ENCODE measurements around the gene PTRH1. TPM values are rescaled to one million over a fixed set of nuclear protein-coding genes. Genes with fewer than 3 reads are reported as not detected.

The PTRH1 gene
- total RNA-seq, 1 experiment from 2014 or later, result 16.9 TPM

GRCh38 chr9:127754099-127755060, 38.9 kb upstream of the PTRH1 start (continued):
- TF ChIP-seq, protein P1, sequence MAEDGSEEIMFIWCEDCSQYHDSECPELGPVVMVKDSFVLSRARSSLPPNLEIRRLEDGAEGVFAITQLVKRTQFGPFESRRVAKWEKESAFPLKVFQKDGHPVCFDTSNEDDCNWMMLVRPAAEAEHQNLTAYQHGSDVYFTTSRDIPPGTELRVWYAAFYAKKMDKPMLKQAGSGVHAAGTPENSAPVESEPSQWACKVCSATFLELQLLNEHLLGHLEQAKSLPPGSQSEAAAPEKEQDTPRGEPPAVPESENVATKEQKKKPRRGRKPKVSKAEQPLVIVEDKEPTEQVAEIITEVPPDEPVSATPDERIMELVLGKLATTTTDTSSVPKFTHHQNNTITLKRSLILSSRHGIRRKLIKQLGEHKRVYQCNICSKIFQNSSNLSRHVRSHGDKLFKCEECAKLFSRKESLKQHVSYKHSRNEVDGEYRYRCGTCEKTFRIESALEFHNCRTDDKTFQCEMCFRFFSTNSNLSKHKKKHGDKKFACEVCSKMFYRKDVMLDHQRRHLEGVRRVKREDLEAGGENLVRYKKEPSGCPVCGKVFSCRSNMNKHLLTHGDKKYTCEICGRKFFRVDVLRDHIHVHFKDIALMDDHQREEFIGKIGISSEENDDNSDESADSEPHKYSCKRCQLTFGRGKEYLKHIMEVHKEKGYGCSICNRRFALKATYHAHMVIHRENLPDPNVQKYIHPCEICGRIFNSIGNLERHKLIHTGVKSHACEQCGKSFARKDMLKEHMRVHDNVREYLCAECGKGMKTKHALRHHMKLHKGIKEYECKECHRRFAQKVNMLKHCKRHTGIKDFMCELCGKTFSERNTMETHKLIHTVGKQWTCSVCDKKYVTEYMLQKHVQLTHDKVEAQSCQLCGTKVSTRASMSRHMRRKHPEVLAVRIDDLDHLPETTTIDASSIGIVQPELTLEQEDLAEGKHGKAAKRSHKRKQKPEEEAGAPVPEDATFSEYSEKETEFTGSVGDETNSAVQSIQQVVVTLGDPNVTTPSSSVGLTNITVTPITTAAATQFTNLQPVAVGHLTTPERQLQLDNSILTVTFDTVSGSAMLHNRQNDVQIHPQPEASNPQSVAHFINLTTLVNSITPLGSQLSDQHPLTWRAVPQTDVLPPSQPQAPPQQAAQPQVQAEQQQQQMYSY (CRISPR knock-in tag; IDR thresholded peaks at IDR 0.05), result no peak
- TF ChIP-seq ZNF425 (CRISPR knock-in tag; conservative IDR thresholded peaks at IDR 0.05) (no peak), ZSCAN18 (CRISPR knock-in tag; IDR thresholded peaks at IDR 0.05) (no peak), TEAD4 (CRISPR knock-in tag; IDR thresholded peaks at IDR 0.05) (no peak), TEAD1 (CRISPR knock-in tag; IDR thresholded peaks at IDR 0.05) (no peak), MXD4 (CRISPR knock-in tag; IDR thresholded peaks at IDR 0.05; ENCODE audit: borderline replicate concordance) (no peak), CREM (CRISPR knock-in tag; IDR thresholded peaks at IDR 0.05) (no peak), GTF2I (CRISPR knock-in tag; conservative IDR thresholded peaks at IDR 0.05) (no peak), SMAD3 (CRISPR knock-in tag; IDR thresholded peaks at IDR 0.05; ENCODE audit: borderline replicate concordance) (no peak), CBFB (CRISPR knock-in tag; IDR thresholded peaks at IDR 0.05; ENCODE audit: low read depth) (no peak), TP53 (CRISPR knock-in tag; IDR thresholded peaks at IDR 0.05) (no peak), NR2C2 (CRISPR knock-in tag; IDR thresholded peaks at IDR 0.05) (no peak), ZNF263 (CRISPR knock-in tag; IDR thresholded peaks at IDR 0.05; ENCODE audit: low read depth) (no peak), NFYB (CRISPR knock-in tag; conservative IDR thresholded peaks at IDR 0.05; ENCODE audit: low read depth) (peak; percentile 62; the same call in 1 of the 2 replicates), GABPB1 (CRISPR knock-in tag; IDR thresholded peaks at IDR 0.05) (no peak), ZNF219 (CRISPR knock-in tag; IDR thresholded peaks at IDR 0.05; ENCODE audit: borderline replicate concordance) (no peak), ZBTB21 (CRISPR knock-in tag; IDR thresholded peaks at IDR 0.05; ENCODE audit: borderline replicate concordance) (no peak), IRF1 (CRISPR knock-in tag; IDR thresholded peaks at IDR 0.05) (no peak), ETV6 (CRISPR knock-in tag; IDR thresholded peaks at IDR 0.05) (no peak), USF1 (CRISPR knock-in tag; IDR thresholded peaks at IDR 0.05) (no peak), ATF3 (CRISPR knock-in tag; conservative IDR thresholded peaks at IDR 0.05) (no peak), ZNF396 (CRISPR knock-in tag; IDR thresholded peaks at IDR 0.05; ENCODE audit: borderline replicate concordance) (no peak), JAZF1 (CRISPR knock-in tag; IDR thresholded peaks at IDR 0.05) (no peak)
- TF ChIP-seq, protein P2, sequence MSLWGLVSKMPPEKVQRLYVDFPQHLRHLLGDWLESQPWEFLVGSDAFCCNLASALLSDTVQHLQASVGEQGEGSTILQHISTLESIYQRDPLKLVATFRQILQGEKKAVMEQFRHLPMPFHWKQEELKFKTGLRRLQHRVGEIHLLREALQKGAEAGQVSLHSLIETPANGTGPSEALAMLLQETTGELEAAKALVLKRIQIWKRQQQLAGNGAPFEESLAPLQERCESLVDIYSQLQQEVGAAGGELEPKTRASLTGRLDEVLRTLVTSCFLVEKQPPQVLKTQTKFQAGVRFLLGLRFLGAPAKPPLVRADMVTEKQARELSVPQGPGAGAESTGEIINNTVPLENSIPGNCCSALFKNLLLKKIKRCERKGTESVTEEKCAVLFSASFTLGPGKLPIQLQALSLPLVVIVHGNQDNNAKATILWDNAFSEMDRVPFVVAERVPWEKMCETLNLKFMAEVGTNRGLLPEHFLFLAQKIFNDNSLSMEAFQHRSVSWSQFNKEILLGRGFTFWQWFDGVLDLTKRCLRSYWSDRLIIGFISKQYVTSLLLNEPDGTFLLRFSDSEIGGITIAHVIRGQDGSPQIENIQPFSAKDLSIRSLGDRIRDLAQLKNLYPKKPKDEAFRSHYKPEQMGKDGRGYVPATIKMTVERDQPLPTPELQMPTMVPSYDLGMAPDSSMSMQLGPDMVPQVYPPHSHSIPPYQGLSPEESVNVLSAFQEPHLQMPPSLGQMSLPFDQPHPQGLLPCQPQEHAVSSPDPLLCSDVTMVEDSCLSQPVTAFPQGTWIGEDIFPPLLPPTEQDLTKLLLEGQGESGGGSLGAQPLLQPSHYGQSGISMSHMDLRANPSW (CRISPR knock-in tag; conservative IDR thresholded peaks at IDR 0.05; ENCODE audit: low read depth), result 0 out of 2 replicates have a peak, but pooled peaks have one; percentile 18
- TF ChIP-seq, protein P3, sequence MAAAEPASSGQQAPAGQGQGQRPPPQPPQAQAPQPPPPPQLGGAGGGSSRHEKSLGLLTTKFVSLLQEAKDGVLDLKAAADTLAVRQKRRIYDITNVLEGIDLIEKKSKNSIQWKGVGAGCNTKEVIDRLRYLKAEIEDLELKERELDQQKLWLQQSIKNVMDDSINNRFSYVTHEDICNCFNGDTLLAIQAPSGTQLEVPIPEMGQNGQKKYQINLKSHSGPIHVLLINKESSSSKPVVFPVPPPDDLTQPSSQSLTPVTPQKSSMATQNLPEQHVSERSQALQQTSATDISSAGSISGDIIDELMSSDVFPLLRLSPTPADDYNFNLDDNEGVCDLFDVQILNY (CRISPR knock-in tag; IDR thresholded peaks at IDR 0.05), result peak; percentile 62; the same call in 1 of the 2 replicates

All from WTC11 (cell line).